Mucosa of descending colon (tissue), 3 donors: ENCODE results near the gene ZNF326. TPM values are rescaled to one million over a fixed set of nuclear protein-coding genes. Genes with fewer than 3 reads are reported as not detected.

ENCODE experiments used
- ATAC-seq: fragments of 200-7000 bp; cut with Tn5 transposase; one replicate; pipeline ENCODE4 v1.9.1; 2020; ENCODE audit warnings: mild to moderate bottlenecking, moderate library complexity
- DNase-seq, 3 donors: peaks; one replicate each; pipeline ENCODE4 v3.0.0-alpha.2; 2020
- H3K36me3 ChIP-seq: fragments of 200-600 bp; one replicate; pipeline ENCODE4 v1.8.0; 2021; ENCODE audit warnings: low read depth, mild to moderate bottlenecking
- H3K4me1 ChIP-seq: fragments of 200-600 bp; one replicate; pipeline ENCODE4 v1.8.0; 2021; ENCODE audit warnings: low read depth, mild to moderate bottlenecking
- H3K4me3 ChIP-seq: fragments of 200-600 bp; one replicate; pipeline ENCODE4 v1.8.0; 2021; ENCODE audit warnings: mild to moderate bottlenecking
- H3K9me3 ChIP-seq: fragments of 200-600 bp; one replicate; pipeline ENCODE4 v1.8.0; 2021; ENCODE audit warnings: mild to moderate bottlenecking
- intact Hi-C, 2 donors: fragments of 100-400 bp; cut with DNase I in 1 of 2; cut with micrococcal nuclease in 1 of 2; formaldehyde crosslinking; loops; one replicate each; pipeline versions ENCODE4 v1.11.0 to v1.11.1; 2022; cut with DNase I, micrococcal nuclease
- total RNA-seq, 3 donors: library from RNA; stranded (reverse); fragmentation: NEBNext Ultra II Directional in 2 of 3; extraction: Animal tissue kit (Norgen Biotek cat#: 25700) in 2 of 3; gene quantifications; one replicate each; pipeline versions ENCODE4 v1.2.1 to v1.2.4, GENCODE V29; 2021 to 2023
- TF ChIP-seq, protein P1 (sequence below): fragments of 200-600 bp; IDR thresholded peaks from one replicate; pipeline ENCODE4 v1.8.0; 2022; ENCODE audit warnings: antibody characterized with exemption, mild to moderate bottlenecking
- donor health status: DM: no; HTN: no; CAD: no; lungs with moderate emphysema.
- donor health status: DM: no; HTN: no; CAD: no.
- donor health status: DM: no; HTN: yes; CAD: no.

ZNF326 gene
- total RNA-seq, 3 donors from 2014 or later = 25.8 to 41.5 (median 40.1) TPM

DNA sequence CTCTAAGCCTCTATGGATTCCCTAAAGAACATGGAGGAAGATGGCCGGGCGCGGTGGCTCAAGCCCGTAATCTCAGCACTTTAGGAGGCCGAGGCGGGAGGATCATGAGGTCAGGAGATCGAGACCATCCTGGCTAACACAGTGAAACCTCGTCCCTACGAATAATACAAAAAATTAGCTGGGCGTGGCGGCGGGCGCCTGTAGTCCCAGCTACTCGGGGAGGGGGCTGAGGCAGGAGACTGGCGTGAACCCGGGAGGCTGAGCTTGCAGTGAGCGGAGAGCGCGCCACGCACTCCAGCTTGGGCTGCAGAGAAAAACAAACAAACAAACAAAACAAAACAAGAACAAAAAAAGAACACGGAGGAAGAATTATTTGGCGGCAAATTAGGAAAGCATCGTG, 5.8 kb upstream of the ZNF326 start:
- Histone ChIP-seq H3K36me3 (no peaks in the 10 kb centered on the region), H3K9me3 (no peaks in the 10 kb centered on the region), H3K4me3 (no peak overlapping the region), H3K4me1 (peaks cover 22% of the 10 kb centered on the region)
- TF ChIP-seq, protein P1, sequence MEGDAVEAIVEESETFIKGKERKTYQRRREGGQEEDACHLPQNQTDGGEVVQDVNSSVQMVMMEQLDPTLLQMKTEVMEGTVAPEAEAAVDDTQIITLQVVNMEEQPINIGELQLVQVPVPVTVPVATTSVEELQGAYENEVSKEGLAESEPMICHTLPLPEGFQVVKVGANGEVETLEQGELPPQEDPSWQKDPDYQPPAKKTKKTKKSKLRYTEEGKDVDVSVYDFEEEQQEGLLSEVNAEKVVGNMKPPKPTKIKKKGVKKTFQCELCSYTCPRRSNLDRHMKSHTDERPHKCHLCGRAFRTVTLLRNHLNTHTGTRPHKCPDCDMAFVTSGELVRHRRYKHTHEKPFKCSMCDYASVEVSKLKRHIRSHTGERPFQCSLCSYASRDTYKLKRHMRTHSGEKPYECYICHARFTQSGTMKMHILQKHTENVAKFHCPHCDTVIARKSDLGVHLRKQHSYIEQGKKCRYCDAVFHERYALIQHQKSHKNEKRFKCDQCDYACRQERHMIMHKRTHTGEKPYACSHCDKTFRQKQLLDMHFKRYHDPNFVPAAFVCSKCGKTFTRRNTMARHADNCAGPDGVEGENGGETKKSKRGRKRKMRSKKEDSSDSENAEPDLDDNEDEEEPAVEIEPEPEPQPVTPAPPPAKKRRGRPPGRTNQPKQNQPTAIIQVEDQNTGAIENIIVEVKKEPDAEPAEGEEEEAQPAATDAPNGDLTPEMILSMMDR = no peak
- ATAC-seq (no peak), DNase-seq (peak in 1 of 3 donors; percentile 40)
- intact Hi-C loops = no loop called here

DNA sequence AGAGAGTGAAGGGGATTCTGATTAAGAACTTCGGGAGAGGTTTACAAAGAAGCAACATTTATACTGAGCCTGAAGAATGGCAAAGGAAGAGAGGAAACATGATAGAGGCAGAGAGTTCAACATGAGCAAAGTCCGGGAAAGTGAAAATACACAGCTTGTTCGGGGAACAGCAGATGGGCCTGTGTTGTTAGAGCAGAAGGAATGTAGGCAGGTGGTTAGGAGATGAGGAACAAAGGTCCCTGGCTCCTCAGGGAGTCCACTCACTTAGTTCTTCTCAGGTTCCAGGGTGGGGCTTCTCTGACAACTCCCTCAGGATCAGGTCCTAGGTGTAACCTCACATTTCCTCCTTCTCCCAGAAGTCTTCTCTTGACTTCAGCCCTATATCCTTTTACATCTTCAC, 5.1 kb upstream of the ZNF326 start:
- Histone ChIP-seq H3K36me3 (peaks cover 3% of the 10 kb centered on the region), H3K9me3 (no peaks in the 10 kb centered on the region), H3K4me1 (peaks cover 22% of the 10 kb centered on the region), H3K4me3 (no peak overlapping the region)
- intact Hi-C loops = loop anchor here in 1 of 2 donors (5.0 kb wide), 1 partner anchor 187 kb away; no protein-coding TSS in a partner anchor
- ATAC-seq = peak; percentile 87
- TF ChIP-seq, protein P1 = no peak
- peak in 2 of 3 donors; percentile 34 to 76 for DNase-seq

DNA sequence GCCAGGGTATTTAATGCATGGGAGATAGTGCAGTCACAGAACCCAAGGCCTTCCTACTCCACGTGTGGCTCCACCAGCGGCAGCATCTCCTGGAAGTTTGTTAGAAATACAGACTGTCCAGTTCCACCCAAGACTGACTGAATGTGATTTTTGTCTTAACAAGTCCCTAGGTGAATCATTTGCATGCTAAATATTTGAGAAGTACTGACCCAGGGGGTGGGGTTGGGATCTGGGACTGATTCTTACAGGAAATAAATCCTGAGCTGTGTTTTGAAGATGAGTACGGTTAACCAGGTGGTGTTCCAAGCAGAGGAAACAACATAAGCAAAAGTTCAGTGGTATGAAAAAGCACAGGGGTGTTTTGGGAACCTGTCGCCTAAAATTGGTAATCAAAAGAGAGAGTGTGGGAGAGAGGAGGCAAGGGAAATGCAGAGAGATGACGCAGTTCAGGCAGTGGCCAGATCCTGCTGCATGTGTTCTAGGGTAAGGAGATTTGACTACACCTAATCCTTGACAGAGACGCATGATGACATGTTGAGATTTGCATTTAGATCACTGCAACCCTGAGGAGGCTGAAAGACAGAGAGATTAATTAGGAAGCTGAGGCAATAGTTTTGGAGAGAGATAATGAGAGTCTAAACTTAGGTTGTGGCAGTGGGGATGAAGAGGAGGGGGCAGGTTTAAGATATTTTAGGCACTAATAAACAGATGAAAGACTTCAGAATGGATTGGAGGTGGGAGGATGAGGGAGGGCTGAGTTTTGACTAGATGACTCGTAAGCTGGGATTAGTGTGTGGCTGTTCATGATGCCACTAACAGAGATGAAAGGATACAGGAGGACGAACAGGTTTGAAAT, 3.7 kb upstream of the ZNF326 start:
- H3K9me3 ChIP-seq = no peaks in the 10 kb centered on the region
- peaks cover 22% of the 10 kb centered on the region for H3K4me1 ChIP-seq
- peaks cover 4% of the 10 kb centered on the region for H3K36me3 ChIP-seq
- ATAC-seq = no peak
- TF ChIP-seq, protein P1 = no peak
- intact Hi-C loops = loop anchor here in 1 of 2 donors (5.0 kb wide), 1 partner anchor 189 kb away; no protein-coding TSS in a partner anchor
- no peak overlapping the region for H3K4me3 ChIP-seq
- DNase-seq = no peak

DNA sequence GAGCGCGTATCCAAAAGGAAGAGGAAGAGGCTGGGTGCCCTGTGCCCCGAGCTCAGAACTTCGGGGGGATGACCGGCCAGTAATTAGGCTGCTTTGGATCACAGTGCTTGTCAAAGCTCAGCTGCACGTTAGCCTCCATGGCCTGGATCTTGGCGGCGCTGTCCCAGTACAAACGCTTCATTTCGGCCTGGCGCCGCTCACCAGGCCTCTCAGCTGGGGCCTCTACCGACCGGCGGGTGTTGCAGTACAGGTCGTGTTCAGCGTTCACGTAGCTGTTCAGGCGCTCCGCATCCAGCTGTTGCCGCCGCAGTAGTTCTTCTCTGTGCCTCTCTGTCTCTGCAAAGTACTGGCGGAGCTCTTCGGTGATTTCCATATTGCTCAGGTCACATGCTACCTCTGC, 1.4 kb upstream of the ZNF326 start:
- peak in 1 of 3 donors; percentile 38 for DNase-seq
- TF ChIP-seq, protein P1 = no peak
- Histone ChIP-seq H3K9me3 (no peaks in the 10 kb centered on the region), H3K4me1 (peaks cover 37% of the 10 kb centered on the region), H3K4me3 (no peak overlapping the region), H3K36me3 (peaks cover 4% of the 10 kb centered on the region)
- no peak for ATAC-seq
- intact Hi-C loops = loop anchor here in 1 of 2 donors (5.0 kb wide), 1 partner anchor 191 kb away; no protein-coding TSS in a partner anchor

DNA sequence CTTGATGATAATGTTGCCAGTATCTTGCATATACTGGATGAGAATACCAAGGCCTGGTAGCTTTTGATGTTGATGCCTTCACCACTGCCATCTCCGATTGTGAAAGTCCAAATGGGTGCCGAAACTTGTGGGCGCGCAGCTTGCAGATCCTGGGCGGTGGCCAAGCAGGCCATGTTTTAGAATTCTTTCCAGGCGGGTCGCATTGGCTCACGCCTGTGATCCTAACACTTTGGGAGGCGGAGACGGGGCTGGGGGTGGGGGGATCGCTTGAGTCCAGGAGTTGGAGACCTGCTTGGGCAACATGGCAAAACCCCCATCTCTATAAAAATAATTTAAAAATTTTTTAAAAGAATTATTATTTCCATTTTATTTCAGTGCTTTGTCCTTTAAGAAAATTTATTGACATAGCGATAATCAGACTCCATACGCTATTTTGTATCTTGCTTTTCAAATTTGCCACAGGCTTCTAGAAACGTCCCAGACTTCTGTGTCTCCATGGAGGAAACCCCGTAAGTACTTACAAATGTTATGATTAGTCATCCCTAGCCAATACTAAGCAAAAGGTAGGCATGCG, 592 bp upstream of the ZNF326 start:
- peaks cover 38% of the 10 kb centered on the region for H3K4me1 ChIP-seq
- TF ChIP-seq, protein P1 = no peak
- ATAC-seq (no peak), DNase-seq (peak; percentile 44 to 71 (median 60))
- H3K9me3 ChIP-seq = no peaks in the 10 kb centered on the region
- H3K4me3 ChIP-seq = peak overlapping the region; percentile 83
- intact Hi-C loops = loop anchor here in 1 of 2 donors (5.0 kb wide), 1 partner anchor 192 kb away; no protein-coding TSS in a partner anchor
- H3K36me3 ChIP-seq = peaks cover 4% of the 10 kb centered on the region
